ENCODE data around the gene LTN1.
"Not testable (repeated sequence)": the region's sequence is repeated elsewhere in the genome, so short reads cannot be mapped to it uniquely, and the experiment has no call there.

The LTN1 gene

DNA sequence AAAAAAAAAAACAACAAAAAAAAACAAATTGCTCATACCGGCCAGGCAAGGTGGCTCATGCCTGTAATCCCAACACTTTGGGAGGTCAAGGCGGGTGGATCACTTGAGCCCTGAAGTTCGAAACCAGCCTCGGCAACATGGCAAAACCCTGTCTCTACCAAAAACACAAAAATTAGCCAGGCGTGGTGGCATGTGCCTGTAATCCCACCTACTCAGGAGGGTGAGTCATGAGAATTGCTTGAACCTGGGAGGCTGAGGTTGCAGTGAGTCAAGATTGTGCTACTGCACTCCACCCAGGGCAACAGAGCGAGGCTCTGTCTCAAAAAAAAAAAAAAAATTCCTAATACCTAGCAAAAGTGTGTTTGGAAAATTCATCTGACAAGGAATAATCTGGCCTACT lies 4.5 kb downstream of the LTN1 start:
- not testable (repeated sequence) for DNase-seq (ENCODE audit: low spot score)

- no peak for DNase-seq (ENCODE audit: low spot score)
These were observed 6.0 kb downstream of the LTN1 start for GRCh38 chr21:28986677-28987076.

DNA sequence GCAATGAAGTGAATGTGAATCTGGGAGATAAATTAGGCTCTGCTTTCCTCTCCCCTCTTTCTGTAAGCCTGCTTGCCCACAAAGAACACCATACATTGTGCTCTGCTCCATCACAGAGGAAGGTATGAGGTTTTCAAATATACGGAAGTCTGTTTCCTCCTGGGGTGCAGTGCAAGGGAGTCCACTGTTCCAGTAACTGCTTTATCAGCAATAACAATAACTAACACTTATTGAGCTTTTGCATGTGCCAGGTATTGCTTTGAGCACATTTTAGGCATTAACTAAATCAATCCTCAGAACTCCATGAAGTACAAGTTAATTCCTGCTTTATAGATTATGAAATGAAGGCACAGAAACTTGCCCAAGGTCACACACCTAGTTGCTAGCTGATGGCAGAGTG lies 10.0 kb downstream of the LTN1 start:
- no peak for DNase-seq (ENCODE audit: low spot score)

GRCh38 chr21:28979092-28979491 lies 13.6 kb downstream of the LTN1 start:
- no peak for DNase-seq (ENCODE audit: low spot score)

GRCh38 chr21:28975397-28975796 lies 17.3 kb downstream of the LTN1 start:
- no peak for DNase-seq (ENCODE audit: low spot score)

GRCh38 chr21:28974531-28975227 lies 18.0 kb downstream of the LTN1 start:
- no peak for DNase-seq (ENCODE audit: low spot score)

- no peak for DNase-seq (ENCODE audit: low spot score)
These were observed 20.3 kb downstream of the LTN1 start for GRCh38 chr21:28972398-28972797.

- no peak for DNase-seq (ENCODE audit: low spot score)
These were observed 21.5 kb downstream of the LTN1 start for GRCh38 chr21:28971171-28971570.

- DNase-seq (ENCODE audit: low spot score): no peak
These were observed 28.8 kb downstream of the LTN1 start for GRCh38 chr21:28963831-28964230.

DNA sequence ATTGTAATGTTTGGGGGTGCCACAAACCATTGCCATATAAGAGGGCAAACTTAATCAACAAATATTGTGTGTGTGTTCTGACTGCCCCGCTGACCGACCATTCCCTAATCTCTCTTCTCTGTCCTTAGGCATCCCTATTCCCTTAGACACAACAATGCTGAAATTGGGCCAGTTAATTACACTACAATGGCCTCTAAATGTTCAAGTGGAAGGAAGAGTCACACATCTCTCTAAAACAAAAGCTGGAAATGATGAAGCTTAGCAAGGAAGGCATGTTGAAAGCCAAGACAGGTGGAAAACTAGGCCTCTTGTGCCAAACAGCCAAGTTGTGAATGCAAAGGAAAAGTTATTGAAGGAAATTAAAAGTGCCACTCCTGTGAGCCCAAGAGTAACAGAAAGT lies 30.2 kb downstream of the LTN1 start:
- DNase-seq (ENCODE audit: low spot score): no peak

DNA sequence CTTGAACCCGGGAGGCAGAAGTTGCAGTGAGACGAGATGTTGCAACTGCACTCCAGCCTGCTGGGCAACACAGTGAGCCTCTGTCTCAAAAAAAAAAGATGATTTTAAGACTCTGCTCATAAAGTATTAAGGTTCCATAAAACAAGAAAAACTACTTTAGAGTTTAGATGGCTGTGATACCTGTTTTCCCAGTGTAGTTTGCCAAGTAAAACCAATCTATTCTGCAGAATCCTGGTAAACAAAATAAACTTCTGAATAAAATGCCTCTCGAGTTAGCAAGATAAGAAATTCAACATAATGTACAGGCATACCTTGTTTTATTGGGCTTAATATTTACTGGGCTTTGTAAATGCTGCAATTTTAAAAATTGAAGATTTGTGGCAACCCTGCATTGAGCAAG lies 30.8 kb downstream of the LTN1 start:
- no peak for DNase-seq (ENCODE audit: low spot score)

- DNase-seq (ENCODE audit: low spot score): no peak
These were observed 32.4 kb downstream of the LTN1 start for GRCh38 chr21:28960245-28960644.

DNA sequence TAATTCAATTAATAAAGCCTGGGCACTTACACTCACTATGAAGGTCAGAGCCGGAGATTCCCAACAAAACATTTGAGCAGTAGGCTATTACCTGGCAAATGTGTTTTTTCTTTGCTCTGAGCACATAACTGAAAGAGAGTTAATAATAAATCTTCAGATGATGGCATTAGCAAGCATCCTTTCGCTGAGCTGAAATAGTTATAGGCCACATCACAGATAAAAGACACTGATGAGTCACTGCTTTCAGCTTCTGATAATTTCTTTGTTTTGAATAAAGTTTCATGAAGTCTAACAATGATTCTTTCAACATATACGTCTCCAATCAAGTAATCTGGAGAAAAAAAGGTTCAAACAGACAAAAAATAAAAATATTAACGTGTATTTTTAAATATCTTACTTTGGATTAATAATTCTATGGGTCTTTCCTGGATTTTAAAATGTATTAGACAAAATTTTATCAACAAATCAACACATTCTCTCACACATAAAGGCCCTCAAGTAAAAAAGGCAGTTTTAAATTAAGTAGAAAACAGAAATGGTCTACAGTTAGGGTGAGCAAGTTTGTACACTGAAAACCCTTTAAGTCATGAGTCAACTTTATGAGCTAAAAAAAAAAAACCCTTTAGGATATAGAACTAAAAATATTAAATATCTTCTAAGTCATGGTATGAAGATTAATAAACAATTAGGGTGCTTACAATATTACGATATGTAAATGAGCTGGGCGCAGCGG lies 33.1 kb downstream of the LTN1 start:
- no peak for DNase-seq (ENCODE audit: low spot score)

DNA sequence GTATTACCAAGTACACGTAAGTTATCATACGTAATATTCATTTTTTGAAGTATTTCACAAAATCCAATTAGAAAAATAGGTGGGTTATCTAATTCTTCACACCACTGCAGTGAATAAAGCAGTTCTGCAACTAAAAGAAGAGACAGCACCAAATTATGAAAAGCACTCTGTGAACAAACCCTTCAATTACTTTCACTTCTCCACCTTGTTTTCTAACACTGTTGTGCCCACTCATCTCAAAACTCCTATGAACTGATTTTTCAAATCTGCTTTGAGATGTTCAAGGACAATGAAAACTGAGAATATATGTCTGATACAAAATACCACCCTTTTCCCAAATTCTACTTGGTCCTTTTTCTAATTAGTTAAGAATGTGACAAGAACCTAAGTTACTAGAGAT lies 39.4 kb downstream of the LTN1 start:
- DNase-seq (ENCODE audit: low spot score): no peak

DNA sequence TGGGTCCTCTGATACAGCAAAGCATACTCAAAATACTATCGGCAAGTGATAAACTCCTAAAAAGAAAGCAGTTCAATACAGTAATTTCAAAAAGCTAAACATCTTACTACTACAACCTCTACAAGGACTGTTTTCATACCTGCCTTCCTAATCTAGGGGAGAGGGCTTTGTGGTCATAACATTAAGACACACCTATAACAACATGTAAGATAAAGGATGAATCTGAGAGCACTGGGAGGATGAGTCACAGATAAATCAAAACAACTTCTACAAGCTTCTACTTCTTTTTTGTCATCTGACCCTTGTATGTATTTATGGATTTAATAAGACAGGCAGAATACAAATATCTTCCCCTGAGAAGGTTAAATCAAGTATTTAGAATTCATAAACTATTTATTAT lies 40.0 kb downstream of the LTN1 start:
- DNase-seq (ENCODE audit: low spot score): no peak

DNA sequence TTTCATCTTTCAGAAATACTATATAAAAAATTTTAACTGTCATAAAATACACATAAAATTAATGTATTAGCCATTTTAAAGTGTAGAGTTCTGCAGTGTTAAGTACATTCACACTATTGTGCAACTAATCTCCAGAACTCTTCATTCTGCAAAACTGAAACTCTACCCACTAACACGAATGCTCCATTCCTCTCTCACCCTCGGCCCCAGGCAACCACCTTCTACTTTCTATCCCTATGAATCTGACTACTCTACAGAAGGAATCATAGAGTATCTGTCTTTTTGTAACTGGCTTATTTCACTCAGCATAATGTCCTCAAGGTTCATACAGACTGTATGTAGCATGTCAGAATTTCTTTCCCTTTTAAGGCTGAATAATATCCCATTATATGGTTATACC lies 43.4 kb downstream of the LTN1 start:
- DNase-seq (ENCODE audit: low spot score): no peak

DNA sequence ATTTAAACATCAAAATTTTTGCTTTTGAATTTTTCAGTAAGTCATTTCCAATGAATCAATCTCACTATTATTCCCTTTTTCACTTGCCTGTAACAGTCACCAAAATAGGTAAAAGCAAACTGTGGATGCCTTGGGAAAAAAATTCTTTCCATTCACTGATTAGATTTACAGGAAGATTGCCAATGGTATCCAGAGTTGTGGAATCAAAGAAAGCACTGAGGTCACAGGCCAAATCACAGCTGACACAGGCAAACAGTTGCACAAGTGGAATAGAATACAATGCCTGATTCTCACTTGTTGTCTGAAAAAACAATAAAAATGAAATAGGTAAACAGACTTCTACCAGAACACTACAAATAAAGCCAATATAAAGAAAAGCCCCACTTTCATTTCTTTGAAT lies 48.4 kb downstream of the LTN1 start:
- no peak for DNase-seq (ENCODE audit: low spot score)

DNA sequence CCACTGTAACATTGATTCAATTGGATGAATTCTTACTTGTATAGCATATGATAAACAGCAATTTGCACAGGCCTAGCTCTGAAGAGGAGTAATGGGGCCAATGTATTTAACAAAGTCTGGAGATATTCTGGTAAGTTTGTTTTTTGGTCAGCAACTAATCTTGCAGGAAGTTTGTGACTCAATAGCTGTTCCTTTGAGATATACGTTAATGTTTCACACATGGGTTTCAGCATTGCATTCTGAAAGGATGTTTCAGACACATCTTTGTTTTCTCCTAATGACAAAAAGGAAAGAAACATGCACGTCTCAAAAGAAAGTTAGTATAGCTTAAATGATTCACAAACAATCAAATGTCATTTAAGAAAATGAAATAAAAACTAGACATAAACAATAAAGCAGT lies 49.0 kb downstream of the LTN1 start:
- DNase-seq (ENCODE audit: low spot score): no peak

DNA sequence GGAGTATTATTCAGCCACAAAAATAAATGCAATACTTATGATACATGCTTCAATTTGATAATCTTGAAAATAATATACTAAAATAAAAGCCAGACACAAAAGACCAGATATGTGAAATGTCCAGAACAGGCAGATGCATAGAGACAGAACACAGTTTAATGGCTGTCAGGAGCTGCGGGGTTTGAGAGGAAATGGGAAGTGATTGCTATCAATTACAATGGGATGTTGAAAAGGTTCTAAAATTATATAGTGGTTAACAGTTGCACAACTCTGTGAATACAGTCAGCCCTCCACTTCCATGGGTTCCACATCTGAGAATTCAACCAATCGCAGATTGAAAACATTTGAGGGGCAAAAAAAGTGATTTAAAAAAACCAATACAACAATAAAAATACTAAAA lies 54.0 kb downstream of the LTN1 start:
- no peak for DNase-seq (ENCODE audit: low spot score)

- no peak for DNase-seq (ENCODE audit: low spot score)
These were observed 54.9 kb downstream of the LTN1 start for GRCh38 chr21:28937737-28938136.

DNA sequence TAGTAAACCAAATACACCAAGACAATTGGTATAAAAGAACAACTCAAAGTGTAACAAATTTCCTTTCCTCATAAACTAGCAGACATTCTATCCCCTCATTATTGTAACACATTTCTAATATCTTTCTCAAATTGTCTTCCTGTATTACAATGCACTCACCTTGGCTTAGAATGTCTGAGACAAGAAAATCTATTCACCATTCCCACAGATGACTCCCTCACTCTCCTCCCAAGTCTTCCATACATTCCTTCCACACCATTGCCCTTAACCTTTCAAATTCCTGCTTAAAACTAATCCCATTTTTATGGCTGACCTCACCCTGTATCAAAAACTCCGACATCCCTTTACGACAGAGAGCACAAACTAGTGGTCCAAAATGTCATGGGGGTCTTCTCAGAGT lies 56.0 kb downstream of the LTN1 start:
- DNase-seq (ENCODE audit: low spot score): no peak

GRCh38 chr21:28936036-28936435 lies 56.6 kb downstream of the LTN1 start:
- no peak for DNase-seq (ENCODE audit: low spot score)

DNA sequence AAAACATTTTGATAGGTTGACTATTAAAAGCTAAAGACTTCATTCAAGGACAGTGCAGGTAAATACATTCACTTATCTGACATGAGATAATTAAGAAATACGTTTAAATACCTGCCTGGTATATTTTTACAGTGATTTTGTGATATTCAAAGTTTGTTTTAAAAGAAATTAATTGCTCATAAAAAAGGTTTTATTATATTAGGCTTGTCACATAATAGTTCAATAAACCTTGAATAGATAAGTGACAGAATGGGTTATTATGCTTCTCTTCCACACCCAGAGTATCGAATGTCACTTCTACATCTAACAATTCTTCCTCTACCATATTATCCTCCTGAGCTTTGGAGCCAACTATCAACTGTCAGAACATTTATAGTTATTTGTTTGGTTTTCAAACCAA lies 60.0 kb downstream of the LTN1 start:
- DNase-seq (ENCODE audit: low spot score): no peak
